T-cell (primary cell): ENCODE results near the gene CTNNA3. TPM values are rescaled to one million over a fixed set of nuclear protein-coding genes. Genes with fewer than 3 reads are reported as not detected.

Source experiments
- ATAC-seq, 4 experiments: fragments of 200-7000 bp in 3 of 4; fragments of 150-1000 bp in 1 of 4; cut with Tn5 transposase; replicated peaks in 1 of 4; 1 replicate in 3 of 4; 2 replicates in 1 of 4; pipeline ENCODE4 v1.10.0; 2021; ENCODE audit warnings: moderate library complexity in 3 of 4, mild to moderate bottlenecking in 2 of 4, moderate number of reproducible peaks in 1 of 4
- CTCF ChIA-PET, 2 donors: fragments of 300-600 bp; sonication (Branson Sonifier 250); formaldehyde crosslinking; loops; one replicate each; lab custom pipeline; 2022; ENCODE audit warnings: antibody characterized with exemption in 2 of 2; lab: Charles Lee
- POLR2A ChIA-PET, 2 donors: fragments of 300-600 bp; sonication (Branson Sonifier 250); formaldehyde crosslinking; loops; one replicate each; lab custom pipeline; 2022; ENCODE audit warnings: antibody characterized with exemption in 2 of 2; lab: Charles Lee
- DNase-seq, 35 experiments: peaks; one replicate each; pipeline versions ENCODE4 v3.0.0 to v3.0.0-alpha.2; 2013 to 2023
- H3K27ac ChIP-seq: one replicate; pipeline ENCODE4 v1.5.1; 2013; ENCODE audit warnings: low read length
- H3K27me3 ChIP-seq, 2 experiments: replicated peaks in 1 of 2; 1 replicate in 1 of 2; 2 replicates in 1 of 2; pipeline versions ENCODE4 v1.6.1 to v1.7.0; 2013; ENCODE audit warnings: low read length in 1 of 2, mixed read lengths in 1 of 2; ENCODE audit not compliant: control insufficient read depth in 2 of 2, insufficient read depth in 2 of 2; ENCODE audit errors: extremely low read depth in 1 of 2
- H3K36me3 ChIP-seq, 2 donors: 1 replicate in 1 of 2; 2 replicates in 1 of 2; pipeline versions ENCODE4 v1.6.1 to v1.7.0; 2013; ENCODE audit warnings: low read length in 1 of 2; ENCODE audit not compliant: control insufficient read depth in 2 of 2, insufficient read depth in 1 of 2; ENCODE audit errors: extremely low read depth in 1 of 2
- H3K4me1 ChIP-seq, 2 experiments: 1 replicate in 1 of 2; 2 replicates in 1 of 2; pipeline versions ENCODE4 v1.6.1 to v1.7.0; 2013; ENCODE audit warnings: low read length in 2 of 2, mixed read lengths in 1 of 2; ENCODE audit not compliant: insufficient read depth in 2 of 2, control insufficient read depth in 1 of 2; ENCODE audit errors: extremely low read depth in 1 of 2
- H3K4me3 ChIP-seq, 2 donors: 1 replicate in 1 of 2; 2 replicates in 1 of 2; pipeline versions ENCODE4 v1.5.1 to v1.7.0; 2013; ENCODE audit warnings: mild to moderate bottlenecking in 2 of 2, low read length in 1 of 2, moderate library complexity in 1 of 2; ENCODE audit not compliant: control insufficient read depth in 1 of 2; ENCODE audit errors: extremely low read depth in 1 of 2
- H3K9me3 ChIP-seq: 2 replicates; pipeline ENCODE4 v1.7.0; 2013
- H3K27ac Mint-ChIP-seq, 2 donors: one replicate each; pipeline ENCODE4 v1.8.0; 2020 to 2021; ENCODE audit warnings: mild to moderate bottlenecking in 2 of 2, mixed read lengths in 2 of 2
- H3K27me3 Mint-ChIP-seq, 2 donors: one replicate each; pipeline ENCODE4 v1.8.0; 2021 to 2022; ENCODE audit warnings: mixed read lengths in 2 of 2
- H3K36me3 Mint-ChIP-seq: one replicate; pipeline ENCODE4 v1.8.0; 2021; ENCODE audit warnings: mixed read lengths
- H3K4me1 Mint-ChIP-seq, 3 donors: one replicate each; pipeline ENCODE4 v1.8.0; 2020 to 2022; ENCODE audit warnings: mixed read lengths in 3 of 3, mild to moderate bottlenecking in 1 of 3
- H3K4me3 Mint-ChIP-seq, 3 donors: one replicate each; pipeline ENCODE4 v1.8.0; 2020 to 2022; ENCODE audit warnings: mild to moderate bottlenecking in 3 of 3, mixed read lengths in 3 of 3, moderate library complexity in 3 of 3
- H3K9me3 Mint-ChIP-seq, 3 donors: one replicate each; pipeline ENCODE4 v1.8.0; 2020 to 2022; ENCODE audit warnings: mixed read lengths in 3 of 3
- WGBS: methylation state at CpG from one replicate; pipeline ENCODE4 v1.1.5; 2013; ENCODE audit warnings: missing lambda C conversion rate; ENCODE audit not compliant: insufficient coverage; 5-methylcytosine and 5-hydroxymethylcytosine counted together
- total RNA-seq, 35 experiments: library from RNA in 6 of 35; stranded (reverse) in 6 of 35; fragments of 120-200 nt in 1 of 35; gene quantifications; one replicate each; pipeline versions ENCODE4 v1.2.1 to v1.2.4 and lab custom pipeline; 2013 to 2026

Gene CTNNA3
- total RNA-seq, 5 donors from 2014 or later (not counting 1 experiment from before 2014, with no cell fraction given), result 0.88 TPM; not detected in 4

DNA sequence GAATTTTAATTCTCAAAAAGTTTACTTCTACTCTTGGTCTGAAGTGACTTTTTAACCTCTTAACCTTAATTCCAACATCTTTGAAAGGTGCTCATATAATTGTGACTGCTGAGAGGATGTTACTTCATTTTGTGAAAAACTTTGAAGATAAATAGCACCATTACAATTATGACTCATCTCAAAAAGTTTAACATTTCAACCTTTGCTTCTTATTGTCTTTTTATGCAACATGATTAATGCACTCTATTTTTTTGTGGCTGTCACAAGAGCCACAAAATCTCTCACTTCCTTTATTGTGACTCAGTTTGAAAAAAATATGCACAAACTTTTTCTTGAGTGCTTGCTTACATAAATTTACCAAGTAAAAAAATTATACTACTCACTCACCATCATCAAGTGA is 387.1 kb downstream of the CTNNA3 start:
- CTCF ChIA-PET, result no interaction called here

DNA sequence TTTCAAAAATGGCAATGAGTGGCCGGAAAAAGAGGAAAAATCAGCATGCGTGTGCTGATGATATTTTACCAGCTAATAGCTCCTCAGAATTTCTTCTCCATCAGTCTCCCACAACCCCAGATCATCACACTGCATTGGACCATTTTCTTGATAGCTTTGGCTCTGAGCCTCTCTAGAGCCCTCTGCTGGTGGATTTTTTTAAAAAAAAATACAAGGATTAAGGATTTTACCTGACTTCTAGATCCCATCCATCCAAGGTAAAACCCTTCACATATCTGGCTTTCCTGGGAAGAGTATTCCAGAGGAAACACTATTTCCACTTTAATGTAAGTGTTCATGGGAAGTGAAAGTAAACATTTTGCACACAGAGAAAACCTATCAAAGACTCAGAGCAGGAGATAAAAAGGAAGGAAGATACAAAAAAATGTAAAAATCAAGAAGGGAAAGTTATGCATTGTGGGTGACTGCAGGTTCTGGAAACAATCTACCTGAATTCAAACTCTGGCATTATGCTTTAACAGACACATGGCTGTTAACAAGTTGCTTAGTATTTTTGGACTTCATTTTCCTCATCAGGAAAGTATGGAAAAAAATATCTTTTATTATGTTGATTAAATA is 389.3 kb downstream of the CTNNA3 start:
- Histone ChIP-seq H3K27me3 (no peaks in the 10 kb centered on the region), H3K27ac (no peak overlapping the region), H3K36me3 (no peaks in the 10 kb centered on the region), H3K4me3 (no peak overlapping the region), H3K4me1 (no peaks in the 10 kb centered on the region), H3K9me3 (no peaks in the 10 kb centered on the region)
- WGBS, result no CpG with 5 or more reads among the region's 2 CpGs
- ATAC-seq, result no peak
- POLR2A ChIA-PET, result no interaction called here
- DNase-seq, result no peak
- H3K36me3 Mint-ChIP-seq, result no peaks in the 10 kb centered on the region
- H3K9me3 Mint-ChIP-seq, result peaks cover 7 to 10% (median 7%) of the 10 kb centered on the region in 3 donors
- H3K27ac Mint-ChIP-seq, result no peak overlapping the region
- H3K27me3 Mint-ChIP-seq, result no peaks in the 10 kb centered on the region
- H3K4me1 Mint-ChIP-seq, result no peaks in the 10 kb centered on the region
- H3K4me3 Mint-ChIP-seq, result no peak overlapping the region
- CTCF ChIA-PET, result interaction anchor here (0.6 kb wide), 2 partner anchors 302 to 348 kb away, joined by 6 to 9 read pairs; no protein-coding TSS in a partner anchor

More for the DNA sequence above, 387.1 kb downstream of the CTNNA3 start:
- Mint-ChIP-seq H3K4me3 (no peak overlapping the region), H3K36me3 (no peaks in the 10 kb centered on the region), H3K27me3 (peaks cover 0 to 1% of the 10 kb centered on the region in 2 donors), H3K27ac (no peak overlapping the region), H3K9me3 (peaks cover 7 to 8% (median 7%) of the 10 kb centered on the region in 3 donors), H3K4me1 (no peaks in the 10 kb centered on the region)
- H3K4me1 ChIP-seq, result no peaks in the 10 kb centered on the region
- H3K27ac ChIP-seq, result no peak overlapping the region
- no peaks in the 10 kb centered on the region for H3K36me3 ChIP-seq
- DNase-seq (no peak), ATAC-seq (no peak)
- no peaks in the 10 kb centered on the region for H3K27me3 ChIP-seq
- H3K9me3 ChIP-seq, result no peaks in the 10 kb centered on the region
- POLR2A ChIA-PET, result no interaction called here
- H3K4me3 ChIP-seq, result no peak overlapping the region

DNA sequence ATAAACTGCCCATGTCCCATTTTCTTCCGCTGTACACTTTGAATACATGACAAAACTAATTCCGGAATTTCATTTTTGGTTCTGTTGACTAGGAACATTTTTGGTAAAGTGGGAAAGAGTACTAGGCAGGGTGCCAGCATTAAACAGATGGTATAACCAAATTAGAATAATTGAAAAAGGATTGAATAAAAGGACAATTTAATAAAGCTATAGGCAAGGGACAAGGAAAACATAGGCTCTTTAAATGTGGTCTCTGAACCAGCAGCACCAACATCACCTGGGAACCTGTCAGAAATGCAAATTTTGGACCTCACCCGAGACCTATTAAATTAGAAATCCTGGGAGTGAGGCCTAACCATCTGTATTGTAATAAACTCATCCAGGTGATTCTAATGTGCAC is 393.3 kb downstream of the CTNNA3 start:
- no CpG with 5 or more reads among the region's 3 CpGs for WGBS
- no peak overlapping the region for H3K4me3 Mint-ChIP-seq
- ChIA-PET CTCF (no interaction called here), POLR2A (no interaction called here)
- Histone ChIP-seq H3K27me3 (no peaks in the 10 kb centered on the region), H3K27ac (no peak overlapping the region), H3K9me3 (no peaks in the 10 kb centered on the region), H3K4me3 (no peak overlapping the region), H3K4me1 (no peaks in the 10 kb centered on the region), H3K36me3 (no peaks in the 10 kb centered on the region)
- DNase-seq, result no peak
- peaks cover 0 to 4% of the 10 kb centered on the region in 2 donors for H3K27me3 Mint-ChIP-seq
- no peaks in the 10 kb centered on the region for H3K36me3 Mint-ChIP-seq
- no peak for ATAC-seq
- peaks cover 0 to 11% (median 5%) of the 10 kb centered on the region in 3 donors for H3K9me3 Mint-ChIP-seq
- H3K27ac Mint-ChIP-seq, result no peak overlapping the region
- H3K4me1 Mint-ChIP-seq, result no peaks in the 10 kb centered on the region

DNA sequence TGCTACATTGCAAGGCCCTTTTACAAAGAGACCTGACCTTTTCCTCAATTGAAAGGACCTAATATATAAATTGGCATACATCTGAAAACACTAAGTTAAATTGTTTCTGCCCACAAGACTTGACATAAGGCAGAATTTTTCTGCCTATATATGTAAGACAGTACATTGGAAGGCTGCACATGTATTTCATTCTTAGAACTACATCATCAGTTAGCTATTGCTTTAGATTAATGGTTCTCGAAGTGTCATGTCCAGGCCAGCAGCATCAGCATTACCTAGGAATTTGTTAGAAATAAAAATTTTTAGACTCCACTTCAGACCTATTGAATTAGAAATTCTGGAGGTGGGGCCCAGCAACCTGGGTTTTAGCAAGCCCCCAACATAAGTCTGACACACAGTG is 396.2 kb downstream of the CTNNA3 start:
- H3K27ac Mint-ChIP-seq, result no peak overlapping the region
- no peak for ATAC-seq
- peaks cover 0 to 6% (median 5%) of the 10 kb centered on the region in 3 donors for H3K9me3 Mint-ChIP-seq
- H3K4me1 ChIP-seq, result no peaks in the 10 kb centered on the region
- CTCF ChIA-PET, result no interaction called here
- no peak overlapping the region for H3K4me3 Mint-ChIP-seq
- POLR2A ChIA-PET, result no interaction called here
- H3K4me3 ChIP-seq, result no peak overlapping the region
- H3K9me3 ChIP-seq, result no peaks in the 10 kb centered on the region
- H3K27me3 Mint-ChIP-seq, result peaks cover 0 to 4% of the 10 kb centered on the region in 2 donors
- H3K36me3 ChIP-seq, result no peaks in the 10 kb centered on the region
- H3K36me3 Mint-ChIP-seq, result no peaks in the 10 kb centered on the region
- H3K4me1 Mint-ChIP-seq, result no peaks in the 10 kb centered on the region
- no peak for DNase-seq
- no peaks in the 10 kb centered on the region for H3K27me3 ChIP-seq
- H3K27ac ChIP-seq, result no peak overlapping the region
- no CpG with 5 or more reads among the region's 1 CpG for WGBS

DNA sequence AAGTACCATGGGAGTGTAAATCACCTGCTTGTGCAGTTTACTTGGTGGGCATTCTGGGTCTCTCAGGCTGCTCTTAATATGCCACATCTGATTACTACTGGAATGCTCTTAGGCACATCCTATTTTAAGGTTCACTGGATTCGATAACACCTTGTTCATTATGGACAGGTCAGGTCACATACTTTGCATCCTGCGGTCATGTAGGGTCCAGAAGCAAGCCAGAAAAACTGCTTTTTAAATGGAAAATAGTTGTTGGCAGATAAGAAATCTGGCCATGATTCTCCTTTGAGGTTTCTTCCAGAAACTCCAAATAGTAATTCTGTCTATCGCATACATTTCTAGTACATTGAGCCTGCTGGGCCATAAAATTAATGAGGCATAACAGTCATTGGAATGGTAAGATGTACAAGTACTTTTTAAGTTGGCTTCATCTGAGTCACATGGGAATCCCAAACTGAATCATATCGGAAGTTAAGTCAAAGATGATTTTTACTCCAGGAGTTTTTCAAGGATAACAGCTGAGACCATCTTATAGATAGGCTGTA is 398.3 kb downstream of the CTNNA3 start:
- ChIA-PET POLR2A (no interaction called here), CTCF (no interaction called here)
- no peak overlapping the region for H3K4me3 ChIP-seq
- ATAC-seq, result no peak
- H3K9me3 ChIP-seq, result no peaks in the 10 kb centered on the region
- Mint-ChIP-seq H3K27me3 (peaks cover 0 to 4% of the 10 kb centered on the region in 2 donors), H3K27ac (no peak overlapping the region), H3K36me3 (no peaks in the 10 kb centered on the region), H3K4me1 (no peaks in the 10 kb centered on the region), H3K4me3 (no peak overlapping the region), H3K9me3 (peaks cover 0 to 6% (median 2%) of the 10 kb centered on the region in 3 donors)
- WGBS, result 100% methylated on average over 1 of the region's 4 CpGs
- H3K4me1 ChIP-seq, result no peaks in the 10 kb centered on the region
- no peak overlapping the region for H3K27ac ChIP-seq
- H3K27me3 ChIP-seq, result no peaks in the 10 kb centered on the region
- no peaks in the 10 kb centered on the region for H3K36me3 ChIP-seq
- no peak for DNase-seq

DNA sequence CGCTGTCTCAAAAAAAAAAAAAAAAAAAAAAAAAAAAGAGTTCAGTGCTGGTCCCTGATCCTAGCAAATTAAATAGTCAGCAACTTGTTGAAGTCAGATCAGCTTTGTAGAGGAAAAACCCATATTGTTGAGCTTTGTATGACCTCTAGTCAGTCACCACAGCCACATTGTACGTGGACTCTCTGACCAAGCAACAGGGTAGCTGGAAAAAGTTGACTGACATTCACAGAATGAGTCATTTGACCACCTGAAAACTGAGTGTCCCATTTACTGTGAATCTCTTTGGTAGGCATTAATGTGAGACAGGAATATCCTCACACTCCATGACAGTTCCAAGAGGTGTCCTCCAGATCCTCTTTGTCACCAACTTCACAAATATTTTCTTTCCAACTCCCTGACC is 399.1 kb downstream of the CTNNA3 start:
- no peak overlapping the region for H3K4me3 Mint-ChIP-seq
- DNase-seq (no peak), ATAC-seq (no peak)
- peaks cover 0 to 4% (median 2%) of the 10 kb centered on the region in 3 donors for H3K9me3 Mint-ChIP-seq
- peaks cover 0 to 4% of the 10 kb centered on the region in 2 donors for H3K27me3 Mint-ChIP-seq
- H3K27ac Mint-ChIP-seq, result no peak overlapping the region
- POLR2A ChIA-PET, result no interaction called here
- H3K4me1 Mint-ChIP-seq, result no peaks in the 10 kb centered on the region
- no peak overlapping the region for H3K27ac ChIP-seq
- no peaks in the 10 kb centered on the region for H3K4me1 ChIP-seq
- no peaks in the 10 kb centered on the region for H3K9me3 ChIP-seq
- 80% methylated on average over 1 of the region's 2 CpGs for WGBS
- H3K4me3 ChIP-seq, result no peak overlapping the region
- H3K27me3 ChIP-seq, result no peaks in the 10 kb centered on the region
- CTCF ChIA-PET, result no interaction called here
- H3K36me3 Mint-ChIP-seq, result no peaks in the 10 kb centered on the region
- no peaks in the 10 kb centered on the region for H3K36me3 ChIP-seq
